ENCODE results near the gene LCE4A. TPM values are rescaled to one million over a fixed set of nuclear protein-coding genes. Genes with fewer than 3 reads are reported as not detected.

The LCE4A gene
- total RNA-seq, 1 experiment from 2014 or later = not detected

GRCh38 chr1:152747831-152748230, 39.9 kb downstream of the LCE4A start:
- Mint-ChIP-seq H3K36me3 (peaks cover 70% of the 10 kb centered on the region), H3K9me3 (peaks cover 90% of the 10 kb centered on the region), H3K27ac (no peak overlapping the region), H3K27me3 (ENCODE audit: low read depth) (peaks cover 3% of the 10 kb centered on the region), H3K4me3 (no peak overlapping the region), H3K4me1 (no peaks in the 10 kb centered on the region)
- CTCF ChIA-PET = no interaction called here
- DNase-seq (ENCODE audit: low spot score) (no peak), ATAC-seq (no peak)
- POLR2A ChIA-PET = no interaction called here
- no peak for TF ChIP-seq AR (CRISPR knock-in tag; IDR thresholded peaks at IDR 0.05)
- TF ChIP-seq FOXK1 (CRISPR knock-in tag; IDR thresholded peaks at IDR 0.05) = no peak
- no peak for TF ChIP-seq ZNF396 (CRISPR knock-in tag; IDR thresholded peaks at IDR 0.05; ENCODE audit: borderline replicate concordance)
- TF ChIP-seq USF2 (CRISPR knock-in tag; IDR thresholded peaks at IDR 0.05) = no peak
- no peak for TF ChIP-seq ZNF121 (CRISPR knock-in tag; IDR thresholded peaks at IDR 0.05)
- no peak for TF ChIP-seq CBFB (CRISPR knock-in tag; IDR thresholded peaks at IDR 0.05; ENCODE audit: low read depth)
- TF ChIP-seq TEAD4 (CRISPR knock-in tag; IDR thresholded peaks at IDR 0.05) = no peak
- no peak for TF ChIP-seq ARID4B (CRISPR knock-in tag; IDR thresholded peaks at IDR 0.05; ENCODE audit: borderline replicate concordance)
- no peak for TF ChIP-seq ZNF281 (CRISPR knock-in tag; IDR thresholded peaks at IDR 0.05)
- TF ChIP-seq ERG (CRISPR knock-in tag; IDR thresholded peaks at IDR 0.05) = no peak

GRCh38 chr1:152752225-152752624, 44.3 kb downstream of the LCE4A start:
- DNase-seq (ENCODE audit: low spot score) = no peak
- Mint-ChIP-seq H3K4me1 (no peaks in the 10 kb centered on the region), H3K4me3 (no peak overlapping the region), H3K27ac (no peak overlapping the region), H3K36me3 (peaks cover 72% of the 10 kb centered on the region), H3K9me3 (peaks cover 87% of the 10 kb centered on the region), H3K27me3 (ENCODE audit: low read depth) (peaks cover 19% of the 10 kb centered on the region)
- ChIA-PET CTCF (no interaction called here), POLR2A (no interaction called here)
- ATAC-seq = no peak
- TF ChIP-seq ZNF512 (CRISPR knock-in tag; IDR thresholded peaks at IDR 0.05; ENCODE audit: borderline replicate concordance) (no peak), PRDM15 (CRISPR knock-in tag; IDR thresholded peaks at IDR 0.05) (no peak), E2F4 (CRISPR knock-in tag; IDR thresholded peaks at IDR 0.05; ENCODE audit: borderline replicate concordance, low read depth) (no peak), SP1 (CRISPR knock-in tag; conservative IDR thresholded peaks at IDR 0.05) (no peak), USF1 (CRISPR knock-in tag; IDR thresholded peaks at IDR 0.05) (no peak)

Measured in WTC11 (cell line).